NCI-H1694 treated with DMSO at 0.1 percent for 48 hours (cell line): ENCODE data around the gene SLC15A3.

Experiments
- DNase-seq: peaks from one replicate; lab custom pipeline; 2025; lab: John Stamatoyannopoulos, UW

The SLC15A3 gene

GRCh38 chr11:60945295-60945667 is 6.7 kb downstream of the SLC15A3 start:
- no peak for DNase-seq

DNA sequence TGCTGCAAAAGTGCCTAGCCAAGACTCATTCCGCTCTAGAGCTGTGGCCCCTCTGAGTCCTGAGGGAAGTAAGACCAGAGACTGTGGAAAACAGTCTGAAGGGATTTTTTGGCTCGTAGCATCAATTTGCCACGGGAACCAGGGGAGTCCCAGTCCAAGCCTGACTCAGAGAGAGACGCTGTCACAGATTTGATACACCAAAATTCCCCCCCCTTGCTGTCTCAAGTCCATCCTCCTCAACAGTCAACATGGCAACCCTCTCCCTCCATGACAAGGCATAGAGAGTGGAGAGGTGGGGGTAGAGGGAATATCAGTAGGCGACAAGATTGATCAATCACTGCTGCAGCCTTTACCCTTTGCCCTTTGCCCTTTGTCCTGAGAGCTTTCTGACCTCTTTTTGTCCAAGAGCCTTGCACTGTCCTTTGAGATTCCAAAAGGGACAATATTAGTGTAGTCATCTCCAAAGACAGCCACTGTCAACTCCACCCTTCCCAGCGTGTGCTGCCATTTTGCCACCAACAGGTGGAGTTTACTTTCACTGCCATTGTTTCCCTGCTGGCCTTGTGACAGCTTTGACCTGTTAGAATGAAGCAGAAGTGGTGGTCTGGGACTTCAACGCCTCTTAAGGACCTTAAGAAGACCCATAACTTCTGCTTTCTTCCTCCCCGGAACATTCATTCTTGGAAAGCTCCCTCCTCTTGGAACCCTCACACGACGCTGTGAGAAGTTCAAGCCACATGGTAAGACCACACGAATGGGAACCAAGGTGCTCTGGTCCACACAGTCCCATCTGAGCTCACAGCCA is 7.3 kb downstream of the SLC15A3 start:
- DNase-seq: no peak

DNA sequence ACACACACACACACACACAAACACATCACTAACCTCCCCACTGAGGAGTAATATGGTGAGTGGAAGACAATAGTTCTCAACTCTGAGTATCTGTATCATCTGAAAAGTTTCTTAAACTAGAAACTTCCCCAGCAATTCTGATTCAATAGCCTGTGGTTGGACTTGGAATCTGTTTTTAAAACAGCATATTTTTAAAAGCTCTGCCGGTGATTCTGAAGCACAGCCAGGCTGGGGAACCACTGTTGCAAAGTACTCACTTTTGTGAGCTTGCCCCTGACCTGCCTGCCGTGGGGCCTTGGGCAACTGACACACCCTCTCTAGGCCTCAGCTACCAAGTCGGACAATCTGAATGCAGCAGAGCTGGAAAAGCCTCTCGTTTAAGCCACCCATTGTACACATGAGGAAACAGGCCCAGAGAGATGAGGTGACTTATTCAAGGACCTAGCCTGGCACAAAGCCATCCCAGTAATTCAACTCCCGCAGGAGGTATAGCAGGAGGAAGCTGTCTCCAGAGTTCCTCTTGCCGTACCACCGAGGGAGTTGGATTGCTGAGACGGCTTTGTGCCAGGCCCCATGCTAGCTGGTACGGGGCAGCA is 8.9 kb downstream of the SLC15A3 start:
- no peak for DNase-seq

GRCh38 chr11:60942219-60942618 is 9.8 kb downstream of the SLC15A3 start:
- no peak for DNase-seq

DNA sequence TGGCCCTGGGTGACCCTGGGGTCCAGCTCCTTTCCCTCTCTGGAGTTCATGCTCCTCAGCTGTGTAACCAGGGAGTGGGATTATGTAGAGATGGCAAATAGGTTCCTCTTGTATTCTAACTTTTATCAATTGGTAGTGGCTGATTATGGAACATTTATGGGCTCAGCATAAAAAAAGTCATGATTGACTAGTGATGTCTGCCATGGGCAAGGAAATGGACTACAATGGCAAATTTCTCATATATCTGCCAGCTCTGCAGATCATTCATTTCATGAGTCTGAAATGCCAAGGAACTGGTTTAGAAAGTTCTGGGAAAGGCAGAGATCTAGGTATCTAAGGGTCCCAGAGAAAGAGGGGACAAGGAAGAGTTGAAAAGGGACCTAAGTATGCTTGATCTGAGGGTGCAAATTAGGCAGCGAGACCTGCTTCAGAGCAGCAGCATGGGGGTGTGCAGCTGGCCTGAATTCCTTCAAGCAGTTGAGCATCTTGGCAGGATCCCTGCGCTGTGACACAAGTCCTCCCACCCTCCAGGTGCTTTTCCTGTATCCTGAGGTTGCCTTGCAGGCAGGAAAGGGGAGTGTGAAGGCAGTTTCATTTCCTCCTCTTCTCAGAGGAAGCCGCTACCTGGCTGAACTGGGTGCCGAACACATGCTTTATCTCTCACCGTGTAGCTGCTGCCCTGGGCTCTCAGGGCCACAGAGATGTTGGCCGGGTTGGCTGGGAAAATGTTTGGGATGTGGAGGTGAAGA is 10.4 kb downstream of the SLC15A3 start:
- no peak for DNase-seq

GRCh38 chr11:60939855-60940254 is 12.1 kb downstream of the SLC15A3 start:
- DNase-seq: no peak

GRCh38 chr11:60939301-60939700 is 12.7 kb downstream of the SLC15A3 start:
- DNase-seq: no peak

- DNase-seq: no peak
Observed at GRCh38 chr11:60938500-60938899, 13.5 kb downstream of the SLC15A3 start.

DNA sequence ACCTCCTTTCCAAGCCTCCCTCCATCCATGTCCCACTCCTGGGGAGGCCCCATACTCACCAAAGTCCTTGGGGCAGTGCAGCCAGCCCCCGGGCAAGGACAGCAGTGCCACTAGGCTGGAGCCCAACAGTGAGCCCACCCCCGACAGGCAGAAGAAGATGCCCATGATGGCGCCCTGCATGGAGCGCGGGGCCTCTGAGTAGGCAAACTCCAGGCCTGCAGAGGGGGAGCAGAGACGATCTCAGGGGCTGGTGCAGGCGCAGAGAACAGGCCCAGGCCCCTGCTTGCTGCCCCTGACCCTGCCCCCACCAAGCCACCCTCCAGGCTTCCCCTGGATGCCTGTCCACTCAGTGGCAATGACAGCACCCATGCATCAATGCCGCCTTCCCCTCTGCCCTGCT is 14.2 kb downstream of the SLC15A3 start:
- no peak for DNase-seq

- DNase-seq: no peak
Observed at GRCh38 chr11:60937144-60937527, 14.8 kb downstream of the SLC15A3 start.

DNA sequence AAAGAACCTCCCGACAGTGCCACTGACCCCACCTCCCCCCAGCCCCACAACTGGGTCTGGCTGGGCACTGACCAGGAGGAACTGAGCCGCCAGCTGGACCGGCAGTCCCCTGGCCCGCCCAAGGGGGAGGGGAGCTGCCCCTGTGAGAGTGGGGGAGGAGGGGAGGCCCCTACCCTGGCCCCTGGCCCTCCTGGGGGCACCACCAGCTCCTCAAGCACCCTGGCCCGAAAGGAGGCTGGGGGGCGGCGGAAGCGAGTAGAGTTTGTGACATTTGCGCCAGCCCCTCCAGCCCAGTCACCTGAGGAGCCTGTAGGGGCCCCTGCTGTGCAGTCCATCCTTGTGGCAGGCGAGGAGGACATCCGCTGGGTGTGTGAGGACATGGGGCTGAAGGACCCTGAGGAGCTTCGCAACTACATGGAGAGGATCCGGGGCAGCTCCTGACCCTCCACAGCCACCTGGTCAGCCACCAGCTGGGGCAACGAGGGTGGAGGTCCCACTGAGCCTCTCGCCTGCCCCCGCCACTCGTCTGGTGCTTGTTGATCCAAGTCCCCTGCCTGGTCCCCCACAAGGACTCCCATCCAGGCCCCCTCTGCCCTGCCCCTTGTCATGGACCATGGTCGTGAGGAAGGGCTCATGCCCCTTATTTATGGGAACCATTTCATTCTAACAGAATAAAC is 15.4 kb downstream of the SLC15A3 start:
- no peak for DNase-seq

GRCh38 chr11:60935676-60936442 is 16.1 kb downstream of the SLC15A3 start:
- no peak for DNase-seq

- DNase-seq: no peak
Observed at GRCh38 chr11:60934790-60935605, 17.0 kb downstream of the SLC15A3 start.

DNA sequence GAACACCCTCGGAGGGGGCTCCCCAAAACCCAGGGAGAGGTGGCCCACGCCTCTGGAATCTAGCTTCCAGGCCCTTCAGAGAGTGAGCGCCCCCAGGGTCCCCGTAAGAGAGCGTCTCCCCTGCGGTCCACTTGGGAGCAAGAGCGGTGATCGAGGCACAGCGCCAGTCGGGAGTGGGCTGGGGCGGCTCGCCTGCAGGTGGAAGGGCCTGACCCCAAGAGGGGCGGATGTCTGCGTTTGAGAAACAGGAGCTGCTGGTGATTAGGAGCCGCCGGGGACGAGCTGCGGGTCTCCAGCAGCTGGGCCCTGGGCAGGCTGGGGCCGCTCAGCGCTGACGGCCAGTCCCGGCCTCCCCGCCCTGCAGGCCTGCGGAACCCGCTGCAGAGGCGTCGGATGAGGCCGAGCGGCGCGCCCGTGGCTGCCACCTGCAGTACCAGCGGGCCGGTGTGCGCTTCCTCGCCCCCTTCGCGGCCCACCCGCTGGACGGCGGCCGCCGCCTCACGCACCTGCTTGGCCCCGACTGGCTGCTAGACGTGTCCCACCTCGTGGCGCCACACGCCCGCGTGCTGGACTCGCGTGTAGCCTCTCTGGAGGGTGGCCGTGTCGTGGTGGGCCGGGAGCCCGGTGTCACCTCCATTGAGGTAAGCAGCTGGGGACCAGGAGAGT is 17.7 kb downstream of the SLC15A3 start:
- no peak for DNase-seq

- no peak for DNase-seq
Observed at GRCh38 chr11:60933416-60934123, 18.4 kb downstream of the SLC15A3 start.

- no peak for DNase-seq
Observed at GRCh38 chr11:60932605-60933356, 19.2 kb downstream of the SLC15A3 start.

DNA sequence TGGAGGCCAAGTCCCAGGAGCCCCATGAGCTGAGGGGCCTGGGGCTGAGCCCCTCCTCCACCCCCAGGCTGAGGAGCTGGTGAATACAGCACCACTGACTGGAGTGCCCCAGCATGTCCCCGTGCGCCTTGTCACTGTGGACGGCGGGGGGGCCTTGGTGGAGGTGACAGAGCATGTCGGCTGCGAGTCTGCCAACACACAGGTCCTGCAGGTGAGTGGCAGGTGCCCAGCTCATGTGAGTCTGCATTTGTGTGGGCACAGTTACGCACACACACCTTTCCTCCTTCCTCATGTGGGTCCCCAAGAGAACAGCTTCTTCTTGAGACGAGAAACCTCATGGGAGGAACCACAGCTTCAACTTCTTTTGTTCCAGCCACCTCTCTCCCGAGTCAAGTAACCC is 20.1 kb downstream of the SLC15A3 start:
- DNase-seq: no peak

- no peak for DNase-seq
Observed at GRCh38 chr11:60930394-60930793, 21.6 kb downstream of the SLC15A3 start.

DNA sequence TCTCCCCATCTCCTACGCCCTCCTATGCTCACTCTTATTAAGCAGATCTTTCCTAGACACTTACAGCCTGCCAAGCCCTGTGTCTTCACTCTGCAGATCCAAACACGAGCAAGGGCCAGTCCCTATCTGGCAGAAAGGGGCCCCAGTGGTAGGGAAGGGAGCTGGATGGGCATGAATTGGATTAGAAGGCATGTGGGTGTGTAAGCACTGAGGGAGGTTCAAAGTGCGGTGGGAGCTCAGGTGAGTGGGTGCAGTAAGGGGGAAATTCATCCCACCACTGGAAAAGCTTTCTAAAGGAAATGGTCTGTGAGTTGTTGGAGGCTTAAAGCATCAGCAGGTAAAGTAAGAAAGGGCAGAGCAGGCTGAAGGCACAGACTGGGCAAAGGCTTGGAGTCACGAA is 22.2 kb downstream of the SLC15A3 start:
- no peak for DNase-seq
